WTC11 (cell line): Measurements from ENCODE around the gene INS. TPM values are rescaled to one million over a fixed set of nuclear protein-coding genes. Genes with fewer than 3 reads are reported as not detected.

ENCODE experiments used
- ATAC-seq: fragments of 200-7000 bp; cut with Tn5 transposase; 2 replicates; pipeline ENCODE4 v1.10.0; 2021; ENCODE audit warnings: mild to moderate bottlenecking, moderate library complexity
- CTCF ChIA-PET: fragments of 300-600 bp; sonication (Branson Sonifier 250); formaldehyde crosslinking; loops from one replicate; lab custom pipeline; 2021; ENCODE audit warnings: antibody characterized with exemption; lab: Charles Lee
- POLR2A ChIA-PET: fragments of 350-600 bp; sonication (Branson Sonifier 250); formaldehyde crosslinking; loops from one replicate; lab custom pipeline; 2021; ENCODE audit warnings: antibody characterized with exemption; lab: Charles Lee
- DNase-seq: peaks from one replicate; pipeline ENCODE4 v3.0.0; 2021; ENCODE audit warnings: low spot score
- H3K27ac Mint-ChIP-seq: 2 replicates; pipeline ENCODE4 v1.8.0; 2021; ENCODE audit warnings: mixed read lengths
- H3K27me3 Mint-ChIP-seq: 2 replicates; pipeline ENCODE4 v1.8.0; 2021; ENCODE audit warnings: low read depth, mild to moderate bottlenecking, moderate library complexity, mixed read lengths
- H3K36me3 Mint-ChIP-seq: 2 replicates; pipeline ENCODE4 v1.8.0; 2021; ENCODE audit warnings: mixed read lengths
- H3K4me1 Mint-ChIP-seq: 2 replicates; pipeline ENCODE4 v1.8.0; 2022; ENCODE audit warnings: mixed read lengths
- H3K4me3 Mint-ChIP-seq: 2 replicates; pipeline ENCODE4 v1.8.0; 2021; ENCODE audit warnings: mild to moderate bottlenecking, moderate library complexity, mixed read lengths
- H3K9me3 Mint-ChIP-seq: 2 replicates; pipeline ENCODE4 v1.8.0; 2021; ENCODE audit warnings: mixed read lengths
- ARID4B ChIP-seq: sonication (generic); formaldehyde crosslinking; IDR thresholded peaks from 2 replicates; pipeline ENCODE4 v1.8.0; 2023; ENCODE audit warnings: missing genetic modification reagents, mild to moderate bottlenecking, borderline replicate concordance
- CREM ChIP-seq: sonication (generic); formaldehyde crosslinking; IDR thresholded peaks from 2 replicates; pipeline ENCODE4 v1.8.1; 2022; ENCODE audit warnings: mild to moderate bottlenecking, missing genetic modification reagents, moderate library complexity
- E2F5 ChIP-seq: sonication (generic); formaldehyde crosslinking; IDR thresholded peaks from 2 replicates; pipeline ENCODE4 v1.8.1; 2022; ENCODE audit warnings: mild to moderate bottlenecking, moderate library complexity, missing genetic modification reagents
- ESRRA ChIP-seq: sonication (generic); formaldehyde crosslinking; IDR thresholded peaks from 2 replicates; pipeline ENCODE4 v1.8.1; 2022; ENCODE audit warnings: mild to moderate bottlenecking, missing genetic modification reagents, borderline replicate concordance
- FOXJ3 ChIP-seq: sonication (generic); formaldehyde crosslinking; IDR thresholded peaks from 2 replicates; pipeline ENCODE4 v1.9.0; 2021; ENCODE audit warnings: missing genetic modification reagents, mild to moderate bottlenecking, borderline replicate concordance
- FOXP4 ChIP-seq: sonication (generic); formaldehyde crosslinking; IDR thresholded peaks from 2 replicates; pipeline ENCODE4 v1.8.0; 2022; ENCODE audit warnings: mild to moderate bottlenecking, missing genetic modification reagents
- GABPB1 ChIP-seq: sonication (generic); formaldehyde crosslinking; IDR thresholded peaks from 2 replicates; pipeline ENCODE4 v1.8.1; 2023; ENCODE audit warnings: mild to moderate bottlenecking, missing genetic modification reagents
- JUN ChIP-seq: sonication (generic); formaldehyde crosslinking; IDR thresholded peaks from 2 replicates; pipeline ENCODE4 v1.8.0; 2023; ENCODE audit warnings: mild to moderate bottlenecking, missing genetic modification reagents
- OVOL2 ChIP-seq: fragments of 250-450 bp; sonication (Bioruptor Pico); IDR thresholded peaks from 2 replicates; pipeline ENCODE4 v1.9.0; 2021; ENCODE audit warnings: mild to moderate bottlenecking, borderline replicate concordance
- SMAD3 ChIP-seq: sonication (generic); formaldehyde crosslinking; IDR thresholded peaks from 2 replicates; pipeline ENCODE4 v1.8.0; 2022; ENCODE audit warnings: missing genetic modification reagents, mild to moderate bottlenecking, borderline replicate concordance
- TEAD4 ChIP-seq: sonication (generic); formaldehyde crosslinking; IDR thresholded peaks from 2 replicates; pipeline ENCODE4 v1.8.0; 2022; ENCODE audit warnings: mild to moderate bottlenecking, missing genetic modification reagents
- USF2 ChIP-seq: sonication (generic); formaldehyde crosslinking; IDR thresholded peaks from 2 replicates; pipeline ENCODE4 v1.8.1; 2023; ENCODE audit warnings: mild to moderate bottlenecking, missing genetic modification reagents, moderate library complexity
- ZBTB43 ChIP-seq: sonication (generic); formaldehyde crosslinking; IDR thresholded peaks from 2 replicates; pipeline ENCODE4 v1.8.1; 2023; ENCODE audit warnings: mild to moderate bottlenecking, missing genetic modification reagents
- ZNF263 ChIP-seq: sonication (generic); formaldehyde crosslinking; IDR thresholded peaks from 2 replicates; pipeline ENCODE4 v1.8.1; 2022; ENCODE audit warnings: low read depth, mild to moderate bottlenecking, moderate library complexity, missing genetic modification reagents
- ZNF671 ChIP-seq: fragments of 250-450 bp; sonication (Bioruptor Pico); IDR thresholded peaks from 2 replicates; pipeline ENCODE4 v1.8.0; 2021; ENCODE audit warnings: mild to moderate bottlenecking
- total RNA-seq: library from RNA; stranded (reverse); gene quantifications from 3 replicates; pipeline ENCODE4 v1.2.3, GENCODE V29; 2021

The INS gene
- total RNA-seq, 1 experiment from 2014 or later: not detected

- TF ChIP-seq FOXP4 (CRISPR knock-in tag): no peak
- no peak for TF ChIP-seq CREM (CRISPR knock-in tag)
- no peak for TF ChIP-seq ZNF671
- TF ChIP-seq ZNF263 (CRISPR knock-in tag): no peak
- TF ChIP-seq, all 79 proteins: peak for 0
Measured at GRCh38 chr11:2133241-2134021, 27.6 kb downstream of the INS start.

GRCh38 chr11:2132874-2133240 lies 28.2 kb downstream of the INS start:
- DNase-seq (no peak), ATAC-seq (no peak)
- no peaks in the 10 kb centered on the region for H3K36me3 Mint-ChIP-seq
- peaks cover 7% of the 10 kb centered on the region for H3K4me1 Mint-ChIP-seq
- TF ChIP-seq SMAD3 (CRISPR knock-in tag) (no peak), GABPB1 (0 out of 2 replicates have a peak, but pooled peaks have one; percentile 20), FOXJ3 (CRISPR knock-in tag) (no peak), E2F5 (CRISPR knock-in tag) (no peak), ZBTB43 (no peak), USF2 (no peak)
- no peak overlapping the region for H3K27ac Mint-ChIP-seq
- H3K27me3 Mint-ChIP-seq: peaks cover 62% of the 10 kb centered on the region
- H3K9me3 Mint-ChIP-seq: peaks cover 5% of the 10 kb centered on the region; the same call in 1 of the 2 replicates
- no peak overlapping the region for H3K4me3 Mint-ChIP-seq
- ChIA-PET CTCF (interaction anchor here (0.6 to 2.5 kb wide), 4 partner anchors 11 to 555 kb away, joined by 3 to 15 read pairs (median 4); no protein-coding TSS in a partner anchor), POLR2A (no interaction called here)

More at GRCh38 chr11:2133241-2134021, 27.6 kb downstream of the INS start:
- Mint-ChIP-seq H3K27ac (no peak overlapping the region), H3K4me1 (peaks cover 7% of the 10 kb centered on the region), H3K36me3 (no peaks in the 10 kb centered on the region), H3K27me3 (peaks cover 67% of the 10 kb centered on the region), H3K4me3 (no peak overlapping the region), H3K9me3 (peaks cover 5% of the 10 kb centered on the region; the same call in 1 of the 2 replicates)
- no peak for DNase-seq
- ChIA-PET POLR2A (no interaction called here), CTCF (interaction anchor here (0.5 to 2.5 kb wide), 6 partner anchors 10 to 1903 kb away, joined by 3 to 15 read pairs (median 4); no protein-coding TSS in a partner anchor)
- ATAC-seq: no peak

- DNase-seq: no peak
Measured at GRCh38 chr11:2132246-2132645, 28.8 kb downstream of the INS start.

More at GRCh38 chr11:2132246-2132645, 28.8 kb downstream of the INS start:
- H3K4me1 Mint-ChIP-seq: peaks cover 7% of the 10 kb centered on the region
- no peak overlapping the region for H3K27ac Mint-ChIP-seq
- no peak overlapping the region for H3K4me3 Mint-ChIP-seq
- peaks cover 56% of the 10 kb centered on the region for H3K27me3 Mint-ChIP-seq
- ChIA-PET CTCF (interaction anchor here (0.6 to 2.5 kb wide), 3 partner anchors 12 to 555 kb away, joined by 3 to 15 read pairs (median 4); no protein-coding TSS in a partner anchor), POLR2A (no interaction called here)
- peaks cover 5% of the 10 kb centered on the region; the same call in 1 of the 2 replicates for H3K9me3 Mint-ChIP-seq
- no peaks in the 10 kb centered on the region for H3K36me3 Mint-ChIP-seq
- TF ChIP-seq ARID4B (CRISPR knock-in tag) (no peak), JUN (CRISPR knock-in tag) (no peak), FOXP4 (CRISPR knock-in tag) (no peak), TEAD4 (no peak), ESRRA (CRISPR knock-in tag) (no peak), OVOL2 (CRISPR knock-in tag) (no peak), FOXJ3 (CRISPR knock-in tag) (no peak)
- no peak for ATAC-seq
